ENCODE measurements around the gene ZNF560.

The ZNF560 gene

DNA sequence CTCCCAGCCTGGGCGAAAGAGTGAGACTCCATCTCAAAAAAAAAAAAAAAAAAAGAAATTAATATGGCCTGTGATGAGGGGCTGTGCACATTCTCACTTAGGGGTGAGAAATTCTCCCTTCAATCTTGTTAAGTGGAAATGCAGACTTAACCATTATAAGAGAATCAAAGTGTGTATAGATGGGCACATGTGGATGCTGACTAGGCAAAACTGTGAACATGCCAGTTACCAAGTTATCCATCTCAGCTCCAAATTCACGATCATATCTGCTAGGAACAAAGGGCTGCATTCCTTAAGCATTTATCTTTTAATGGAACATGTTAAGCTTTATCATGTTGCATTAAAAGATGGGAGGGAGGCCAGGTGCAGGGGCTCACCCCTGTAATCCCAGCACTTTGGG lies 4.3 kb downstream of the ZNF560 start:
- no peak for TF ChIP-seq CTCF (IDR thresholded peaks at IDR 0.05; ENCODE audit: insufficient read depth, low read length, poor library complexity, severe bottlenecking)
- H3K36me3 ChIP-seq (ENCODE audit: control insufficient read depth, insufficient read depth, low read length) = no peaks in the 10 kb centered on the region
- no peak overlapping the region for H3K4me3 ChIP-seq (replicated peaks; ENCODE audit: low read depth, low read length)
- H3K27me3 ChIP-seq (replicated peaks; ENCODE audit: control insufficient read depth, insufficient read depth, low read length) = no peaks in the 10 kb centered on the region
- DNase-seq (ENCODE audit: extremely low read depth, insufficient read length) = no peak

GRCh38 chr19:9487016-9487415 lies 11.4 kb downstream of the ZNF560 start:
- TF ChIP-seq CTCF (IDR thresholded peaks at IDR 0.05; ENCODE audit: insufficient read depth, low read length, poor library complexity, severe bottlenecking) = no peak
- Histone ChIP-seq H3K4me3 (replicated peaks; ENCODE audit: low read depth, low read length) (no peak overlapping the region), H3K27me3 (replicated peaks; ENCODE audit: control insufficient read depth, insufficient read depth, low read length) (no peaks in the 10 kb centered on the region), H3K36me3 (ENCODE audit: control insufficient read depth, insufficient read depth, low read length) (no peaks in the 10 kb centered on the region)
- no peak for DNase-seq (ENCODE audit: extremely low read depth, insufficient read length)

- DNase-seq (ENCODE audit: extremely low read depth, insufficient read length) = no peak
- TF ChIP-seq CTCF (IDR thresholded peaks at IDR 0.05; ENCODE audit: insufficient read depth, low read length, poor library complexity, severe bottlenecking) = no peak
- Histone ChIP-seq H3K4me3 (replicated peaks; ENCODE audit: low read depth, low read length) (no peak overlapping the region), H3K36me3 (ENCODE audit: control insufficient read depth, insufficient read depth, low read length) (no peaks in the 10 kb centered on the region), H3K27me3 (replicated peaks; ENCODE audit: control insufficient read depth, insufficient read depth, low read length) (no peaks in the 10 kb centered on the region)
Measured at GRCh38 chr19:9485140-9485539, 13.3 kb downstream of the ZNF560 start.

DNA sequence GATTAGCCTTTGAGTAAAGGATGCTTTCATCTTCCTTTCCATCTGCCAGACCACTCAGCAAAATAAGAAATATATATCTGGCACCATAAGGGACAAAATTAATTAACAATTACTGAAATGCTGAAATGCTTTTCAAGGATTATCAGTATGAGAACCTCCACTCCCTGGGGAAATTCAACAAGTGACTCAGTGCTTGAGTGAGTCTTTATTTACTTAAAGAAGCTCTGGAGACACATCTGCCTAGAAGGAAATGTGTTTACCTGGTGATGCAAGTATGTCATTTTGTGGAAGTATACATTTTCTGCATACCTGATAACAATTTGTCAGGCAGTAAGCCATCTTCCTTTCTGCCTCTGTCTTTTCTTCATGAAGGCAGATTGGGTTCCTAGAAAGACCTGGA lies 23.4 kb downstream of the ZNF560 start:
- DNase-seq (ENCODE audit: extremely low read depth, insufficient read length) = no peak
- TF ChIP-seq CTCF (IDR thresholded peaks at IDR 0.05; ENCODE audit: insufficient read depth, low read length, poor library complexity, severe bottlenecking) = no peak
- Histone ChIP-seq H3K4me3 (replicated peaks; ENCODE audit: low read depth, low read length) (no peak overlapping the region), H3K36me3 (ENCODE audit: control insufficient read depth, insufficient read depth, low read length) (no peaks in the 10 kb centered on the region), H3K27me3 (replicated peaks; ENCODE audit: control insufficient read depth, insufficient read depth, low read length) (no peaks in the 10 kb centered on the region)

DNA sequence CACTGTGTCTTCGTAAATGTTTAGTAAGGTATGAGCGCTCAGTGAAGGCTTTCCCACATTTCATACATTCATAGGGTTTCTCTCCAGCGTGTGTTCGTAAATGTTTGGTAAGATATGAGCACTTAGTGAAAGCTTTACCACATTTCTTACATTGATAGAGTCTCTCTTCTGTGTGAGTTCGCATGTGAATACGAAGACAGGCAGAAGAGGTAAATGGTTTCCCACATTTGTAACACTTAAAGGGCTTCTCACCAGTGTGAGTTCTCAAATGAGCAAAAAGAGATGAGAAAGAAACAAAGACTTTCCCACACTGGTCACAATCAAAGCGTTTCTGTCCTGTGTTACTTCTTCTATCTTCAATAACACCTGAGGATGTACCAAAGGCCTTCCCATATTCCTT lies 31.3 kb downstream of the ZNF560 start:
- DNase-seq (ENCODE audit: extremely low read depth, insufficient read length) = no peak
- no peaks in the 10 kb centered on the region for H3K36me3 ChIP-seq (ENCODE audit: control insufficient read depth, insufficient read depth, low read length)
- H3K27me3 ChIP-seq (replicated peaks; ENCODE audit: control insufficient read depth, insufficient read depth, low read length) = no peaks in the 10 kb centered on the region
- TF ChIP-seq CTCF (IDR thresholded peaks at IDR 0.05; ENCODE audit: insufficient read depth, low read length, poor library complexity, severe bottlenecking) = no peak
- no peak overlapping the region for H3K4me3 ChIP-seq (replicated peaks; ENCODE audit: low read depth, low read length)

DNA sequence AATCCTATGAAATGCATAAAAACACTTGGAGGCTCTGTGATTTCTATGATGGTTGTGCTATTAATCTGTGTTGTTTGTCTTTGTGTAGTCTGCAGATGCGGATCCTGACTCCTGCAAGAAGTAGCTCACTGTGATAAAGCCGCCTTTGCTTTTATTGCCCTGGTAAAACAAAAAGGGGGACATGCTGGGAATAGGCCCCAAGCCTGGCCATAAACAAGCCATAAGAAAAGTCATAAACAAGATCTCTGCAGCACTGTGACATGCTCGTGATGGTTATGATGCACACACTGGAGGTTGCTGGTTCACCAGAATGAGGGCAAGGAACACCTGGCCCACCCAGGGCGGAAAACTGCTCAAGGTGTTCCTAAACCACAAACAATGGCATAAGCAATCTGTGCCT lies 36.5 kb downstream of the ZNF560 start:
- no peak overlapping the region for H3K4me3 ChIP-seq (replicated peaks; ENCODE audit: low read depth, low read length)
- no peak for DNase-seq (ENCODE audit: extremely low read depth, insufficient read length)
- TF ChIP-seq CTCF (IDR thresholded peaks at IDR 0.05; ENCODE audit: insufficient read depth, low read length, poor library complexity, severe bottlenecking) = no peak

More for the DNA sequence above, 36.5 kb downstream of the ZNF560 start:
- Histone ChIP-seq H3K36me3 (ENCODE audit: control insufficient read depth, insufficient read depth, low read length) (no peaks in the 10 kb centered on the region), H3K27me3 (replicated peaks; ENCODE audit: control insufficient read depth, insufficient read depth, low read length) (no peaks in the 10 kb centered on the region)

Measured in GM06990 (cell line).